Thoracic aorta (tissue), 2 donors: ENCODE results near the gene FBN2. TPM values are rescaled to one million over a fixed set of nuclear protein-coding genes. Genes with fewer than 3 reads are reported as not detected.

Experiments
- ATAC-seq: fragments of 150-250 bp; one replicate; pipeline ENCODE4 v1.8.0; 2017; ENCODE audit warnings: low read depth; ENCODE audit not compliant: insufficient number of reproducible peaks, low FRiP score
- DNase-seq: peaks from one replicate; pipeline ENCODE4 v3.0.0-alpha.2; 2020; ENCODE audit warnings: low spot score
- H3K27ac ChIP-seq, 2 donors: fragments of 200-600 bp; sonication (generic); 1 replicate in 1 of 2; 2 replicates in 1 of 2; pipeline ENCODE4 v1.5.1; 2016; ENCODE audit warnings: mild to moderate bottlenecking in 2 of 2, moderate library complexity in 2 of 2
- H3K27me3 ChIP-seq: fragments of 200-600 bp; sonication (generic); replicated peaks from 2 replicates; pipeline ENCODE4 v1.6.0; 2016; ENCODE audit warnings: mild to moderate bottlenecking; ENCODE audit not compliant: insufficient read depth
- H3K36me3 ChIP-seq: fragments of 200-600 bp; sonication (generic); one replicate; pipeline ENCODE4 v1.5.1; 2016
- H3K4me1 ChIP-seq, 2 donors: fragments of 200-600 bp; sonication (generic); 1 replicate in 1 of 2; 2 replicates in 1 of 2; pipeline versions ENCODE4 v1.5.1 to v1.6.0; 2016; ENCODE audit warnings: low read depth in 2 of 2, mild to moderate bottlenecking in 1 of 2; ENCODE audit not compliant: control insufficient read depth in 1 of 2
- H3K4me3 ChIP-seq: fragments of 200-600 bp; sonication (generic); 2 replicates; pipeline ENCODE4 v1.5.1; 2016; ENCODE audit warnings: mild to moderate bottlenecking
- H3K9me3 ChIP-seq: fragments of 200-600 bp; sonication (generic); 2 replicates; pipeline ENCODE4 v1.5.1; 2016
- CTCF ChIP-seq: fragments of 200-600 bp; sonication (generic); IDR thresholded peaks from one replicate; pipeline ENCODE4 v1.5.1; 2019; ENCODE audit warnings: antibody characterized with exemption
- total RNA-seq, 2 donors: library from RNA; depleted of rRNA; stranded (reverse); fragments of >200 nt; gene quantifications; one replicate each; pipeline versions ENCODE4 v1.1.0 to v1.2.3, GENCODE V29; 2016

The FBN2 gene
- total RNA-seq, 2 donors from 2014 or later: 0.68 to 5.8 TPM

DNA sequence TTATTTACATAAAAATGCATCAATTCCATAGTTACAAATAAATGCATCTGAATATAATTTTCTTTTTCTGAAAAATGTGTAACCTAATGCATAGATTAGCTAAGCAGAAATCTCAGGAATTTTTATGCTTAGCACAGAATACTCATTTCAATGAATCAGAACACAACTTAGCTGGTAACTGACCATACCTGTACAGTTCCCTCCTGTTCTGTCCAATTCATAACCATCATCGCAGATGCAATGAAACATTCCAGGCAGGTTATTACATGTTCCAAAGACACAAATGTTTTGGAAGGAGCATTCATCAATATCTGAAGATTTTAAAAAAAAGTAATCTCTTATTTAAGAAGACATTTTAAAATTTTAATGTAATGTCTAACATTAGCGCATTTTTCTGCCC lies 219.4 kb downstream of the FBN2 start:
- Histone ChIP-seq H3K4me1 (no peaks in the 10 kb centered on the region), H3K27ac (no peak overlapping the region), H3K36me3 (no peaks in the 10 kb centered on the region), H3K4me3 (no peak overlapping the region), H3K27me3 (no peaks in the 10 kb centered on the region), H3K9me3 (no peaks in the 10 kb centered on the region)
- DNase-seq: no peak
- TF ChIP-seq CTCF: no peak
- ATAC-seq: no peak

GRCh38 chr5:128317481-128317880 lies 220.6 kb downstream of the FBN2 start:
- Histone ChIP-seq H3K4me1 (no peaks in the 10 kb centered on the region), H3K9me3 (no peaks in the 10 kb centered on the region), H3K27me3 (no peaks in the 10 kb centered on the region), H3K4me3 (no peak overlapping the region), H3K27ac (no peak overlapping the region), H3K36me3 (no peaks in the 10 kb centered on the region)
- TF ChIP-seq CTCF: no peak
- DNase-seq: no peak
- no peak for ATAC-seq

DNA sequence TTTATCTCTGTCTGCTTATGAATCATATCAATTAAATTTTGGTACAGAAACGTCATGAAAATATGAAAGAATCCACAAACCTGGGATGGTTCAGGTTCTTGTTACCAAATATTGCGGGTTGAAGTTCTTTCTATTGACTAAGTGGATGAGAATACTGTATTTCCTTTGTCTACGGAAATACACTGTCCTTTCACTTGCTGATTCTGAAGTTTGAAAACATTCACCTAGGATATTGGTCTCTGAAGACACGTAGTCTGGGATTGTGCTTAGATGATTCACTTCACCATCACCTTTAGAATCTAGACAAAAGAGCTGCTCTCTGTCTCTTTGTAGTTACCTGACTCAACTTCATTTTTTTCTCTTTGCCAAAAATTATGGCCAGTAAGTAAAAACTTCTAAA lies 222.4 kb downstream of the FBN2 start:
- Histone ChIP-seq H3K9me3 (no peaks in the 10 kb centered on the region), H3K4me1 (no peaks in the 10 kb centered on the region), H3K4me3 (no peak overlapping the region), H3K27me3 (no peaks in the 10 kb centered on the region), H3K27ac (no peak overlapping the region), H3K36me3 (no peaks in the 10 kb centered on the region)
- ATAC-seq: no peak
- no peak for DNase-seq
- no peak for TF ChIP-seq CTCF

- H3K27me3 ChIP-seq: no peaks in the 10 kb centered on the region
- ATAC-seq (no peak), DNase-seq (no peak)
- no peaks in the 10 kb centered on the region for H3K36me3 ChIP-seq
- H3K4me3 ChIP-seq: no peak overlapping the region
- TF ChIP-seq CTCF: no peak
- H3K9me3 ChIP-seq: no peaks in the 10 kb centered on the region
- no peak overlapping the region for H3K27ac ChIP-seq
- no peaks in the 10 kb centered on the region for H3K4me1 ChIP-seq
These were observed 232.7 kb downstream of the FBN2 start for GRCh38 chr5:128305341-128305740.

DNA sequence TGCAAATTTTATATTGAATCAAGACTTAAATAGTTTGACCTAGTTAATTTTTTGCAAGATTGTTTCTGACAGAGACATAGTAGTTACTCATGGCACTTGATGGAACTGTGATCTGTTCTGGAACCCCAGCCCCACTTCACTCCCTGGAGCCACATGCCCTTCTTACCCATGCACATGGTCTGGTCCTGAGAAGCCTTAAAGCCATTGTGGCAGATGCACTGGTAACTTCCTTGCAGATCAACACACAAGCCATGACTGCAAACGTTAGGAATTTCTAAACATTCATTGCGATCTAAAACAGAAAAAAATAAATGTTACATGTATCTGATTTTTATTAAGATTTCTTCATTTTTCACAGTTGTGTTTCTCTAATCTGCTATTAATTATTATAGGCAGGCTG lies 233.3 kb downstream of the FBN2 start:
- no peak for TF ChIP-seq CTCF
- ATAC-seq (no peak), DNase-seq (no peak)
- Histone ChIP-seq H3K9me3 (no peaks in the 10 kb centered on the region), H3K4me3 (no peak overlapping the region), H3K27me3 (no peaks in the 10 kb centered on the region), H3K36me3 (no peaks in the 10 kb centered on the region), H3K27ac (no peak overlapping the region), H3K4me1 (no peaks in the 10 kb centered on the region)
